PC-9 (cell line): ENCODE measurements around the gene BET1L.

Experiments
- EZH2 ChIP-seq: fragments of 200-600 bp; sonication (generic); IDR thresholded peaks from 2 replicates; pipeline ENCODE4 v1.8.0; 2017; ENCODE audit warnings: antibody characterized with exemption, low read depth
- TF ChIP-seq, protein P1 (sequence below): fragments of 200-600 bp; sonication (generic); conservative IDR thresholded peaks from 2 replicates; pipeline ENCODE4 v1.6.1; 2017; ENCODE audit warnings: mixed run types, antibody characterized with exemption, mild to moderate bottlenecking, moderate library complexity

DNA sequence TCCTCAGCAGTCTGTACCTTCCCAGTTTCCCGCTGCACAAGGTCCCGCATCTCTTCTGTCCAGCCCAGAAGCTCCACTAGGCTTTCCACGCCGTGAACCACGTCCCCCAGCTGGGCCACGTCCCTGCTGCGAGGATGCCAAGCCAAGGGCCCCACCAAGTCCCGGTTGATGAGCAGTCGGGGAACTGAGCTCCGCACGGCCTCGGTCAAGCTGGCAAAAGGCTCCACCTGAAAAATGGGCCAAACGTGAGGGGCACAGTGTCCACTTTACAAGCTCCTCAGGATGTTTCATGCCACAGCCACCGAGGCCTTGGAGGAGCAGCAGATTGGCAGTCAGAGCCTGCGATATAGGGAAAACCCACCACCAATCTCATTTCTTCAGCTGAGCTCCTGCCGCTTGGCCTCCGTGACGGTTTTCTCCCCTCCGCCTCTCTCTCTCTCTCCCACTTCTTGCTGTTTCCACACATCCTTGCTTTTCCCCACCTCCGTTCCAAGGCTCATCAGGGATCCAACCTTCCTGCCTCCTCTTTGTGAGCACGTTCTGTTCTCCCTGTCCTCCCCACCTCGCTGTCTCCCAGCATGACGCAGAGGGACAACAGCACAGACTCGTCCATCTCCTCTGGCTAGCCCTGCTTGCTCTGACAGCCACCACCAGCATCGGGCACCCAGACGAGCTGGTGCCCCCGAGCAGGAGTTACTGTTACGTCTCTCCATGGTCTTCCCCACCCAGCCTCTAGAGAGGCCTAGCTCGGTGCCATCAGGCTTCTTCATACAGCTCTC lies 11.8 kb upstream of the BET1L start:
- TF ChIP-seq, protein P1, sequence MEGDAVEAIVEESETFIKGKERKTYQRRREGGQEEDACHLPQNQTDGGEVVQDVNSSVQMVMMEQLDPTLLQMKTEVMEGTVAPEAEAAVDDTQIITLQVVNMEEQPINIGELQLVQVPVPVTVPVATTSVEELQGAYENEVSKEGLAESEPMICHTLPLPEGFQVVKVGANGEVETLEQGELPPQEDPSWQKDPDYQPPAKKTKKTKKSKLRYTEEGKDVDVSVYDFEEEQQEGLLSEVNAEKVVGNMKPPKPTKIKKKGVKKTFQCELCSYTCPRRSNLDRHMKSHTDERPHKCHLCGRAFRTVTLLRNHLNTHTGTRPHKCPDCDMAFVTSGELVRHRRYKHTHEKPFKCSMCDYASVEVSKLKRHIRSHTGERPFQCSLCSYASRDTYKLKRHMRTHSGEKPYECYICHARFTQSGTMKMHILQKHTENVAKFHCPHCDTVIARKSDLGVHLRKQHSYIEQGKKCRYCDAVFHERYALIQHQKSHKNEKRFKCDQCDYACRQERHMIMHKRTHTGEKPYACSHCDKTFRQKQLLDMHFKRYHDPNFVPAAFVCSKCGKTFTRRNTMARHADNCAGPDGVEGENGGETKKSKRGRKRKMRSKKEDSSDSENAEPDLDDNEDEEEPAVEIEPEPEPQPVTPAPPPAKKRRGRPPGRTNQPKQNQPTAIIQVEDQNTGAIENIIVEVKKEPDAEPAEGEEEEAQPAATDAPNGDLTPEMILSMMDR, result no peak
- TF ChIP-seq EZH2, result no peak
